Astrocyte of the spinal cord (primary cell): ENCODE measurements around the gene PCDH12.

ENCODE experiments used
- DNase-seq: peaks from one replicate; pipeline ENCODE4 v3.0.0; 2011; ENCODE audit warnings: low read depth, low spot score
- H3K4me3 ChIP-seq: 2 replicates; pipeline ENCODE4 v1.5.1; 2011; ENCODE audit warnings: low read depth, mild to moderate bottlenecking, low read length, moderate library complexity
- CTCF ChIP-seq: IDR thresholded peaks from 2 replicates; pipeline ENCODE4 v1.5.1; 2012; ENCODE audit warnings: low read depth, mild to moderate bottlenecking, low read length, inconsistent platforms
- in situ Hi-C: cut with HindIII; loops from 2 replicates; pipeline ENCODE4 v1.10.0; 2017; ENCODE audit warnings: low sequenced_read_pairs

PCDH12 gene

GRCh38 chr5:141906517-141906916 lies 51.5 kb downstream of the PCDH12 start:
- H3K4me3 ChIP-seq, result no peak overlapping the region
- no peak for DNase-seq
- no peak for TF ChIP-seq CTCF
- in situ Hi-C loops, result no loop called here

DNA sequence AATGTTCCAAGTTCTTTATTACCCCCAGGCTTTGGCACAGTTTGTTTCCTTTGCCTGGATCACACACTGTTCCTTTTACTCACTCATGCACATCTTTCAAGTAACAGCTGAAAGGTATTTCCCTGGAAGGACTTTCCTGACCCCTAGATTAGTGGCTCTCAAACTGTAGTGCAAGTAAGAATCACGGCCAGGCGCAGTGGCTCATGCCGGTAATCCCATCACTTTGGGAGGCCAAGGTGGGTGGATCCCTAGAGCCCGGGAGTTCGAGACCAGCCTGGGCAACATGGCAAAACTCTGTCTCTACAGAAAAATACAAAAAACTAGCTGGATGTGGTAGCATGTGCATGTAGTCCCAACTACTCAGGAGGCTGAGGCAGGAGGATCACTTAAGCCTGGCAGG lies 53.5 kb downstream of the PCDH12 start:
- TF ChIP-seq CTCF, result no peak
- no peak overlapping the region for H3K4me3 ChIP-seq
- in situ Hi-C loops, result no loop called here
- no peak for DNase-seq

DNA sequence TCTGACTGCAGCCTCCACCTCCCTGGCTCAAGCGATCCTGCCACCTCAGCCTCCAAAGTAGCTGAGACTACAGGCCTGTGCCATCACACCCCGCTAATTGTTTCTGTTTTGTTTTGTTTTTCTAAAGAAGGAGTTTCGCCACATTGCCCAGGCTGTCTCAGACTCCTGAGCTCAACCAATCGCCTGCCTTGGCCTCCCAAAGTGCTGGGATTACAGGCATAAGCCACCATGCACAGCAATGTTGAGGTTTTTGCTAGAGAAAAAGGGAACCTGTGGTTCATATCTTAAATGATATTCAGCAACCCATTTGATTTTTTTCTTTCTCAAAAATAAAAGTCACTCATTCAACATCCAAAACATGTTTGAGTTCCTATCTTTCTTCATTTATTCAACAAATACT lies 54.7 kb downstream of the PCDH12 start:
- in situ Hi-C loops, result no loop called here
- no peak overlapping the region for H3K4me3 ChIP-seq
- no peak for TF ChIP-seq CTCF
- DNase-seq, result no peak

DNA sequence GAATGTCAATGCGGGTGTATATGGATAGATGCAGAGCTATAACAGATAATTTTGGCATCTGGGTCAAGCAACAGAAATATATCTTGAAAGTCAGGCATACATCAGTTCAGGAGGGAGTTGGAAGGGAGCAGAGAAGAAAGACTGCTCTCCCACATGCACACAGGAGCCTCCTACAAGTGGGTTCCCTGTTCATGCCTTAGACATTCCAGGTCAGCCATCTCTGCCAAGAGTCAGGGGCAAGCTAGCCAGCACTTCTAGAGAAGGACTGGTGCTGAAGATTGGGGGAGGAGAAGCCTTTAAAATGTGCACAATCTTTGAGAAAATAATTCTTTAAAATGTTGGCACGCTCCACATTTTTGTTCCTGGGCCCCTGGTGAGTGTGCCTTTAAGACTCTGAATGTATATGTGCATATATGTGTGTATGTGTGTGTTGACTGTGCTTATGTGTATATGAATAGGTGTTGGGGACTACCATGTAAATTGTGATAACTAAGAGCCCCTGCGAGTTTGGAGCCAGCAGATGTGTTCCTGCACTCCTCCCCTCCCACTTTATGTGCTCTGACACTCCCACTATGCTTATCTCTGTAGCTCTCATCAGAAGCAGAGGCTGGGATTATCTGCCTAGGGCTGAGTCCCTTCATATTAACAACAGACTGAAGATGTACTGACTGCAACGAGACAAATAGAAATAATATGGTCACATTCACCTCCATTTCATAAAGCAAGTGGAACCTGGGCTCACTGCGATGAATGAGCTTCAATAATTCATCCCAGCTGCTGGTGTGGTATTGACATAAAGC lies 55.8 kb downstream of the PCDH12 start:
- no peak for DNase-seq
- in situ Hi-C loops, result no loop called here
- TF ChIP-seq CTCF, result no peak
- H3K4me3 ChIP-seq, result no peak overlapping the region

DNA sequence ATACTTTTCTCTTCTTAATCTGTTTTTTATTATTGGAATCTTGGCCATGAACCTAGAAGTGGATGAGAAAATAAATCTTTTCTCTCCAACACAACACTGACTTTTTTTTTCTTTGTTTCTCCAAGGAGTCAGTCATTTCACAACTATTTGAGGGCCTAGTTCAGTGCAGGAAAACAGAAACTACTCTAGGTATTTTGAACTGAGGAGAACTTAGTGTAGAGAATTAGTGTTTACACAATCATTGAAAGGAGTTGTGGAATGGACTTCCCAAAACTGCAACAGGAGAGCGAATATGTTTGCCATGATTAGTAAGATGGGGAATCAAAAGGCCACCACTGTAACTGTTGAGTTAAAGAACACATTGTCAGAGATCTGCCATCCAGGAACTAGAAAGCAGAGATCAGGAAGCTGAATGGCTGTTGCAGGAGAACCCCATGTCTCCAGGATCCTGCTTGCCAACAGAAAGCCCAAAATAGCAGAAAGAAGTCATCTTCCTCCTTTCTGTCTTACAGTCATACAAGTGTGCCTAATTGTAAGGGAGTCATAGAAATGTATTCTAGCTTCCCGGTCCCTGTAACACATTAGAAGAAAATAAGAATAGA lies 59.5 kb downstream of the PCDH12 start:
- DNase-seq, result no peak
- no peak for TF ChIP-seq CTCF
- no peak overlapping the region for H3K4me3 ChIP-seq
- in situ Hi-C loops, result no loop called here

DNA sequence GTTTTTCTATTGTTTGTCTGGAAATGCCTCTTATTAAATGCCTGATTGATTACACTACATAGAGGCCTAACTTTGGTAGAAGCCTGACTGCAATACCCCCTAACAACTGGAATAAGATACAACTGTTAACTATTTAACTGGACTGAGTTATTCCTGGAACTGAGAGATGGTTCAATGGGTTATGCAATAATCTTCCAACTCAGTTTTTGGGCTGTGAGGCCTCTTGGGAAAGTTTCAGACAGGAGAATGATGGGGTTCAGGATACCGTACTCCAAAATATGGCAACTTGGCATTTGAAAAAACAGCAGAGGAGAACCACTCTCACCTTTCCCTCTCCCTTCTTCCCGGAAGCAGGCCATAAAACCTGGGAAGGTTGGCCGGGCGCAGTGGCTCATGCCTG lies 60.6 kb downstream of the PCDH12 start:
- no peak for DNase-seq
- H3K4me3 ChIP-seq, result no peak overlapping the region
- in situ Hi-C loops, result no loop called here
- no peak for TF ChIP-seq CTCF
